ENCODE data around the gene KCNH4. TPM values are rescaled to one million over a fixed set of nuclear protein-coding genes. Genes with fewer than 3 reads are reported as not detected.
"Not testable (repeated sequence)": the region's sequence is repeated elsewhere in the genome, so short reads cannot be mapped to it uniquely, and the experiment has no call there.

KCNH4 gene
- total RNA-seq, 1 experiment from 2014 or later = 0.24 TPM

DNA sequence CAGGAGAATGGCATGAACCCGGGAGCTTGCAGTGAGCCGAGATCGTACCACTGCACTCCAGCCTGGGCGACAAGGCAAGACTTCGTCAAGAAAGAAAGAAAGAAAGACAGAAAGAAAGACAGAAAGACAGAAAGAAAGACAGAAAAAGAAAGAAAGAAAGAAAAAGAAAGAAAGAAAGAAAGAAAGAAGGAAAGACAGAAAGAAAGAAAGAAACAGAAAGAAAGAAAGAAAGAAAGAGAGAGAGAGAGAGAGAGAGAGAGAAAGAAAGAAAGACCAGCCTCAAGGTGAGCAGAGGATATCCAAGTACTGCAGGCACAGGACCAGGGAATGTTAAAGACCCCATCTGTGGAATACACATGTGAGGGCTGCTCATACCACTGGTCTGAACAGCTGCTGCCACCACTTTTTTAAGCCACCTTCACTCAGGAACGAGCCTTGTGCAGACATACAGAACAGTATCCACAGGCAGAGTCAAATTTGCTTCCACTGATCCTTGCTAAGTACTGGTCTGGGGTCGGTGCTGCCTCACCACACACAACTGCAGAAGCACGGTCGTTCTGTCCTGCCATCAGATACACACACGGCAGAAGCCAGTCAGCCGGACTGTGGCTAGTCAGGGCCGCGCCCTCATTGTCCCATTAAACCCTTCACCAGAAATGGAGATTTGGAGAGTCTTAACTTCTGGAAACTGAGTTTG is 33.9 kb downstream of the KCNH4 start:
- H3K27ac Mint-ChIP-seq = 0 out of 2 replicates have a peak overlapping the region, but pooled peaks have one; percentile 21
- ChIA-PET CTCF (no interaction called here), POLR2A (no interaction called here)
- DNase-seq (ENCODE audit: low spot score) = no peak
- no peak overlapping the region for H3K4me3 Mint-ChIP-seq
- peaks cover 7% of the 10 kb centered on the region; the same call in 1 of the 2 replicates for H3K36me3 Mint-ChIP-seq
- ATAC-seq = no peak
- TF ChIP-seq, protein P1, sequence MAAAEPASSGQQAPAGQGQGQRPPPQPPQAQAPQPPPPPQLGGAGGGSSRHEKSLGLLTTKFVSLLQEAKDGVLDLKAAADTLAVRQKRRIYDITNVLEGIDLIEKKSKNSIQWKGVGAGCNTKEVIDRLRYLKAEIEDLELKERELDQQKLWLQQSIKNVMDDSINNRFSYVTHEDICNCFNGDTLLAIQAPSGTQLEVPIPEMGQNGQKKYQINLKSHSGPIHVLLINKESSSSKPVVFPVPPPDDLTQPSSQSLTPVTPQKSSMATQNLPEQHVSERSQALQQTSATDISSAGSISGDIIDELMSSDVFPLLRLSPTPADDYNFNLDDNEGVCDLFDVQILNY (CRISPR knock-in tag; IDR thresholded peaks at IDR 0.05) = no peak
- TF ChIP-seq ZNF423 (CRISPR knock-in tag; IDR thresholded peaks at IDR 0.05) (no peak), EMX1 (CRISPR knock-in tag; IDR thresholded peaks at IDR 0.05) (no peak), FOXP1 (CRISPR knock-in tag; IDR thresholded peaks at IDR 0.05; ENCODE audit: borderline replicate concordance) (no peak), CTCF (IDR thresholded peaks at IDR 0.05) (no peak), ZNF263 (CRISPR knock-in tag; IDR thresholded peaks at IDR 0.05; ENCODE audit: low read depth) (no peak), HMGA2 (CRISPR knock-in tag; IDR thresholded peaks at IDR 0.05) (no peak), NFYB (CRISPR knock-in tag; conservative IDR thresholded peaks at IDR 0.05; ENCODE audit: low read depth) (no peak), USF2 (CRISPR knock-in tag; IDR thresholded peaks at IDR 0.05) (no peak)
- TF ChIP-seq, protein P2, sequence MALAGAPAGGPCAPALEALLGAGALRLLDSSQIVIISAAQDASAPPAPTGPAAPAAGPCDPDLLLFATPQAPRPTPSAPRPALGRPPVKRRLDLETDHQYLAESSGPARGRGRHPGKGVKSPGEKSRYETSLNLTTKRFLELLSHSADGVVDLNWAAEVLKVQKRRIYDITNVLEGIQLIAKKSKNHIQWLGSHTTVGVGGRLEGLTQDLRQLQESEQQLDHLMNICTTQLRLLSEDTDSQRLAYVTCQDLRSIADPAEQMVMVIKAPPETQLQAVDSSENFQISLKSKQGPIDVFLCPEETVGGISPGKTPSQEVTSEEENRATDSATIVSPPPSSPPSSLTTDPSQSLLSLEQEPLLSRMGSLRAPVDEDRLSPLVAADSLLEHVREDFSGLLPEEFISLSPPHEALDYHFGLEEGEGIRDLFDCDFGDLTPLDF (CRISPR knock-in tag; IDR thresholded peaks at IDR 0.05) = no peak
- TF ChIP-seq, protein P3, sequence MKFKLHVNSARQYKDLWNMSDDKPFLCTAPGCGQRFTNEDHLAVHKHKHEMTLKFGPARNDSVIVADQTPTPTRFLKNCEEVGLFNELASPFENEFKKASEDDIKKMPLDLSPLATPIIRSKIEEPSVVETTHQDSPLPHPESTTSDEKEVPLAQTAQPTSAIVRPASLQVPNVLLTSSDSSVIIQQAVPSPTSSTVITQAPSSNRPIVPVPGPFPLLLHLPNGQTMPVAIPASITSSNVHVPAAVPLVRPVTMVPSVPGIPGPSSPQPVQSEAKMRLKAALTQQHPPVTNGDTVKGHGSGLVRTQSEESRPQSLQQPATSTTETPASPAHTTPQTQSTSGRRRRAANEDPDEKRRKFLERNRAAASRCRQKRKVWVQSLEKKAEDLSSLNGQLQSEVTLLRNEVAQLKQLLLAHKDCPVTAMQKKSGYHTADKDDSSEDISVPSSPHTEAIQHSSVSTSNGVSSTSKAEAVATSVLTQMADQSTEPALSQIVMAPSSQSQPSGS (CRISPR knock-in tag; IDR thresholded peaks at IDR 0.05; ENCODE audit: borderline replicate concordance, low read depth) = no peak
- no peaks in the 10 kb centered on the region for H3K9me3 Mint-ChIP-seq
- no peaks in the 10 kb centered on the region for H3K27me3 Mint-ChIP-seq (ENCODE audit: low read depth)
- H3K4me1 Mint-ChIP-seq = no peaks in the 10 kb centered on the region

- POLR2A ChIA-PET; H3K9me3 Mint-ChIP-seq; H3K4me3 Mint-ChIP-seq; H3K27me3 Mint-ChIP-seq (ENCODE audit: low read depth); H3K4me1 Mint-ChIP-seq; ATAC-seq; DNase-seq (ENCODE audit: low spot score): not testable (repeated sequence)
- CTCF ChIA-PET = interaction anchor here (1.0 to 1.6 kb wide), 4 partner anchors 20 to 79 kb away, joined by 3 to 5 read pairs (median 4); no protein-coding TSS in a partner anchor
- H3K27ac Mint-ChIP-seq = peak overlapping the region; percentile 52; the same call in 1 of the 2 replicates
- peaks cover 16% of the 10 kb centered on the region for H3K36me3 Mint-ChIP-seq
- TF ChIP-seq GABPB1 (CRISPR knock-in tag; IDR thresholded peaks at IDR 0.05) = 0 out of 2 replicates have a peak, but pooled peaks have one; percentile 14
Measured at GRCh38 chr17:42143138-42143537, 37.8 kb downstream of the KCNH4 start.

- DNase-seq (ENCODE audit: low spot score) = no peak
- CTCF ChIA-PET = interaction anchor here (1.0 to 1.6 kb wide), 4 partner anchors 21 to 80 kb away, joined by 3 to 5 read pairs (median 4); no protein-coding TSS in a partner anchor
- Mint-ChIP-seq H3K4me1 (peaks cover 6% of the 10 kb centered on the region; the same call in 1 of the 2 replicates), H3K4me3 (no peak overlapping the region), H3K27ac (peak overlapping the region; percentile 52), H3K9me3 (no peaks in the 10 kb centered on the region), H3K27me3 (ENCODE audit: low read depth) (no peaks in the 10 kb centered on the region), H3K36me3 (peaks cover 16% of the 10 kb centered on the region)
- ATAC-seq = no peak
- POLR2A ChIA-PET = interaction anchor here (0.5 kb wide), 1 partner anchor 954 kb away, joined by 4 read pairs; no protein-coding TSS in a partner anchor
- TF ChIP-seq HMGA2 (CRISPR knock-in tag; IDR thresholded peaks at IDR 0.05) (no peak), OVOL2 (CRISPR knock-in tag; IDR thresholded peaks at IDR 0.05; ENCODE audit: borderline replicate concordance) (no peak), ZNF281 (CRISPR knock-in tag; IDR thresholded peaks at IDR 0.05) (no peak), CREB1 (CRISPR knock-in tag; IDR thresholded peaks at IDR 0.05) (no peak)
Measured at GRCh38 chr17:42142371-42142896, 38.5 kb downstream of the KCNH4 start.

Data from WTC11 (cell line).